HepG2 (cell line): ENCODE measurements around the gene PAK2. TPM values are rescaled to one million over a fixed set of nuclear protein-coding genes. Genes with fewer than 3 reads are reported as not detected.

Source experiments
- ATAC-seq: fragments of 200-7000 bp; cut with Tn5 transposase; 3 replicates; pipeline ENCODE4 v1.9.1; 2020; ENCODE audit warnings: mild to moderate bottlenecking, moderate library complexity
- BruUV-seq: library from RNA; stranded (reverse); fragments of 400-500 nt; replicated peaks from 2 replicates; lab custom pipeline; 2021; lab: Mats Ljungman, UMichigan
- CTCF ChIA-PET: fragments of 300-600 bp; formaldehyde crosslinking; extraction: SDS; loops from one replicate; lab custom pipeline; 2021; ENCODE audit warnings: low total read pairs, inconsistent platforms, low intra/inter-chr PET ratio; lab: Yijun Ruan, JAX
- POLR2A ChIA-PET: fragments of 350-600 bp; sonication (Branson Sonifier 250); formaldehyde crosslinking; loops from one replicate; lab custom pipeline; 2020; ENCODE audit warnings: antibody characterized with exemption, inconsistent platforms; lab: Yijun Ruan, JAX
- DNase-seq: peaks from one replicate; pipeline ENCODE4 v3.0.0-alpha.2; 2015; ENCODE audit warnings: low spot score
- FAIRE-seq: peaks from 3 replicates; lab custom pipeline; 2011; peaks lifted over from hg19 to GRCh38; lab: Jason Lieb, UNC
- H2AFZ ChIP-seq: one replicate; pipeline ENCODE4 v1.6.1; 2011; ENCODE audit warnings: low read length, inconsistent platforms
- H3K27ac ChIP-seq: fragments of 300-600 bp; 3 replicates; pipeline ENCODE4 v1.8.0; 2011; ENCODE audit warnings: mixed run types, mild to moderate bottlenecking, mixed read lengths, low read length, inconsistent platforms; ENCODE audit not compliant: insufficient read depth; ENCODE audit errors: extremely low read length
- H3K27me3 ChIP-seq, 2 experiments: fragments of 200-600 bp in 1 of 2; 2 replicates in 1 of 2; 3 replicates in 1 of 2; pipeline versions ENCODE4 v1.6.0 to v1.8.0; 2011; ENCODE audit warnings: low read length in 2 of 2, mild to moderate bottlenecking in 2 of 2, moderate library complexity in 2 of 2, inconsistent platforms in 1 of 2; ENCODE audit not compliant: insufficient read depth in 2 of 2, control insufficient read depth in 1 of 2
- H3K36me3 ChIP-seq, 2 experiments: fragments of 200-600 bp in 1 of 2; replicated peaks in 1 of 2; 2 replicates in 1 of 2; 3 replicates in 1 of 2; pipeline versions ENCODE4 v1.5.1 to v1.8.0; 2011; ENCODE audit warnings: low read length in 2 of 2, inconsistent platforms in 1 of 2; ENCODE audit not compliant: insufficient read depth in 2 of 2, control insufficient read depth in 1 of 2
- H3K4me1 ChIP-seq: 2 replicates; pipeline ENCODE4 v1.5.1; 2012; ENCODE audit warnings: low read length, inconsistent platforms; ENCODE audit not compliant: insufficient read depth
- H3K4me2 ChIP-seq: 2 replicates; pipeline ENCODE4 v1.6.0; 2011; ENCODE audit warnings: low read depth, low read length, inconsistent platforms
- H3K4me3 ChIP-seq, 3 experiments: fragments of 200-600 bp in 1 of 3; sonication (generic), shearing (Covaris generic) in 1 of 3; replicated peaks in 1 of 3; 2 replicates each; pipeline ENCODE4 v1.5.1; 2011 to 2016; ENCODE audit warnings: low read length in 3 of 3, inconsistent platforms in 2 of 3, low read depth in 2 of 3, mild to moderate bottlenecking in 2 of 3, control low read depth in 1 of 3, mixed read lengths in 1 of 3; ENCODE audit not compliant: insufficient read depth in 1 of 3
- H3K79me2 ChIP-seq: one replicate; pipeline ENCODE4 v1.6.1; 2011; ENCODE audit warnings: low read length, inconsistent platforms; ENCODE audit not compliant: insufficient read depth
- H3K9ac ChIP-seq: 2 replicates; pipeline ENCODE4 v1.6.0; 2011; ENCODE audit warnings: mild to moderate bottlenecking, low read depth, low read length, inconsistent platforms; ENCODE audit not compliant: insufficient read depth
- H3K9me3 ChIP-seq: 2 replicates; pipeline ENCODE4 v1.5.1; 2012; ENCODE audit warnings: mild to moderate bottlenecking, low read length
- H4K20me1 ChIP-seq: 2 replicates; pipeline ENCODE4 v1.6.0; 2011; ENCODE audit warnings: inconsistent platforms, mild to moderate bottlenecking, low read length, moderate library complexity; ENCODE audit not compliant: insufficient read depth
- CHCHD3 ChIP-seq: sonication (generic); formaldehyde crosslinking; IDR thresholded peaks from 2 replicates; pipeline ENCODE4 v1.8.0; 2022; ENCODE audit warnings: mild to moderate bottlenecking, missing genetic modification reagents, moderate library complexity
- EHMT2 ChIP-seq: fragments of 200-600 bp; sonication (generic); IDR thresholded peaks from 2 replicates; pipeline ENCODE4 v1.7.0; 2017; ENCODE audit warnings: antibody characterized with exemption, low read depth, low read length, borderline replicate concordance
- MNT ChIP-seq: fragments of 450-650 bp; IDR thresholded peaks from 2 replicates; pipeline ENCODE4 v1.6.1; 2016
- ZNF335 ChIP-seq: sonication (generic); formaldehyde crosslinking; IDR thresholded peaks from 2 replicates; pipeline ENCODE4 v1.4.0; 2020; ENCODE audit warnings: missing genetic modification reagents
- ZNF556 ChIP-seq: sonication (generic); formaldehyde crosslinking; IDR thresholded peaks from 2 replicates; pipeline ENCODE4 v1.4.0; 2020; ENCODE audit warnings: mild to moderate bottlenecking, missing genetic modification reagents, borderline replicate concordance
- ZSCAN12 ChIP-seq: sonication (generic); formaldehyde crosslinking; IDR thresholded peaks from 2 replicates; pipeline ENCODE4 v1.9.0; 2021; ENCODE audit warnings: mild to moderate bottlenecking, missing genetic modification reagents
- WGBS: methylation state at CpG from one replicate; pipeline ENCODE4 v1.1.6; 2017; ENCODE audit warnings: low lambda C conversion rate; 5-methylcytosine and 5-hydroxymethylcytosine counted together
- in situ Hi-C: cut with HindIII; loops from 2 replicates; pipeline ENCODE4 v1.10.0; 2017; ENCODE audit warnings: low pct_unique_long_range_greater_than_20kb; ENCODE audit not compliant: extremely low pct_ligation_motif_present
- intact Hi-C: fragments of 100-400 bp; cut with micrococcal nuclease; formaldehyde crosslinking; loops from one replicate; pipeline ENCODE4 v1.10.0; 2022; ENCODE audit not compliant: unreplicated experiment
- polyA plus RNA-seq, 8 experiments: library from polyadenylated mRNA; depleted of rRNA in 3 of 8; stranded (reverse) in 7 of 8; unstranded in 1 of 8; fragments of >200 nt; fragmentation: Illumina TruSeq in 4 of 8; extraction: Trizol in 4 of 8; gene quantifications; 2 replicates each; pipeline versions ENCODE4 v1.2.1 to v1.2.3, GENCODE V29; 2011 to 2016; ENCODE audit warnings: low read depth in 4 of 8, missing spikeins in 1 of 8, mixed read lengths in 1 of 8; ENCODE audit not compliant: insufficient read depth in 1 of 8
- total RNA-seq, 5 experiments: library from RNA; depleted of rRNA; stranded (reverse); fragments of >200 nt; fragmentation: Illumina TruSeq; extraction: Trizol; gene quantifications; 2 replicates each; pipeline ENCODE4 v1.2.3, GENCODE V29; 2016; ENCODE audit warnings: low read depth in 1 of 5
- TF ChIP-seq, protein P1 (sequence below): sonication (generic); formaldehyde crosslinking; IDR thresholded peaks from 2 replicates; pipeline ENCODE4 v1.4.0; 2020; ENCODE audit warnings: missing genetic modification reagents, mild to moderate bottlenecking, borderline replicate concordance

PAK2 gene
- total and polyA plus RNA-seq, 2 of the 13 experiments (the other 11 are each of a cell fraction or from before 2014, with no cell fraction given) = 23.0 to 24.7 TPM

DNA sequence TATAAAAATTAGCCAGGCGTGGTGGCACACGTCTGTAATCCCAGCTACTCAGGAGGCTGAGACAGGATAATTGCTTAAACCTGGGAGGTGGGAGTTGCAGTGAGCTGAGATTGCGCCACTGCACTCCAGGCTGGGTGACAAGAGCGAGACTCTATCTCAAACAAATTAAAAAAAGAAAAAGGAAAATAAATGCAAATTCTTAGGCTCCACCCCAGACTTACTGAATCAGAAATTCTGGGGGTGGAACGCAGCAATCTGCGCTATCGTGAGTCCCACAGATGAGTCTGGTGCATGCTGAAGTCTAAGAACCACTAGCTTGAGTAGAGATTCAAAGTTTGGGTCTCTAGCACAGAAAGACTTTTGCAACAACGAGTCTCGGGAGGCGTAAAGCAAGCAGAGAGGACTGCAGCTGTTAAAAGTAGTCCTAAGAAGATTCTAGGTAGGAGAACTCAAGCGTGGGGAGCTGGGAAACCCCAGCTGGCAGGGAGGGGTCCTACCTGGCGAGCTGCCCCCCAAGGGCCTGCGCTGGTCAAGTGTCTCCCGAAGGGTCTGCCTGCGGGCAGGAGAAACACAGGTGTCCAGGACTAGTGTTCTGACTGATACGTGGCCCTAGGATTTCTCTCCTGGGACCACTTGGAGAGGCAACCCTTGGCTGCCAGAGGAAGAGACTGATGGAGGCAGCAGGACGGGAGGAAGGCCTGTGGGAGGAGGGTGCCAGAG, 49.6 kb upstream of the PAK2 start:
- Histone ChIP-seq H3K4me1 (peaks cover 3% of the 10 kb centered on the region; the same call in 1 of the 2 replicates), H4K20me1 (no peaks in the 10 kb centered on the region), H2AFZ (no peak overlapping the region), H3K4me3 (no peak overlapping the region), H3K36me3 (no peaks in the 10 kb centered on the region), H3K4me2 (no peak overlapping the region), H3K9ac (no peak overlapping the region), H3K27me3 (peaks cover 0 to 20% of the 10 kb centered on the region in 2 experiments; a peak in 2 of 5 replicates), H3K79me2 (no peaks in the 10 kb centered on the region), H3K9me3 (no peaks in the 10 kb centered on the region), H3K27ac (no peak overlapping the region)
- TF ChIP-seq EHMT2 (no peak), ZNF556 (CRISPR knock-in tag) (no peak), ZNF335 (CRISPR knock-in tag) (no peak)
- in situ Hi-C loops = loop anchor here (5.0 to 10.0 kb wide), 2 partner anchors 83 to 155 kb away; no protein-coding TSS in a partner anchor
- 68% methylated on average over 17 of the region's 17 CpGs for WGBS
- intact Hi-C loops = no loop called here
- FAIRE-seq (no peak), ATAC-seq (no peak), DNase-seq (no peak)
- BruUV-seq = no TSS peak
- ChIA-PET CTCF (no interaction called here), POLR2A (no interaction called here)

- ChIA-PET CTCF (no interaction called here), POLR2A (no interaction called here)
- Histone ChIP-seq H3K9me3 (no peaks in the 10 kb centered on the region), H3K4me3 (no peak overlapping the region), H4K20me1 (no peaks in the 10 kb centered on the region), H3K36me3 (no peaks in the 10 kb centered on the region), H3K27ac (no peak overlapping the region), H3K27me3 (peaks cover 0 to 15% of the 10 kb centered on the region in 2 experiments; a peak in 2 of 5 replicates), H2AFZ (no peak overlapping the region), H3K4me1 (no peaks in the 10 kb centered on the region), H3K4me2 (no peak overlapping the region)
- DNase-seq (no peak), FAIRE-seq (no peak), ATAC-seq (no peak)
- in situ Hi-C loops = no loop called here
- intact Hi-C loops = no loop called here
- no TSS peak for BruUV-seq
- WGBS = 29% methylated on average over 8 of the region's 8 CpGs
- TF ChIP-seq CHCHD3 (CRISPR knock-in tag) = no peak
- TF ChIP-seq, protein P1, sequence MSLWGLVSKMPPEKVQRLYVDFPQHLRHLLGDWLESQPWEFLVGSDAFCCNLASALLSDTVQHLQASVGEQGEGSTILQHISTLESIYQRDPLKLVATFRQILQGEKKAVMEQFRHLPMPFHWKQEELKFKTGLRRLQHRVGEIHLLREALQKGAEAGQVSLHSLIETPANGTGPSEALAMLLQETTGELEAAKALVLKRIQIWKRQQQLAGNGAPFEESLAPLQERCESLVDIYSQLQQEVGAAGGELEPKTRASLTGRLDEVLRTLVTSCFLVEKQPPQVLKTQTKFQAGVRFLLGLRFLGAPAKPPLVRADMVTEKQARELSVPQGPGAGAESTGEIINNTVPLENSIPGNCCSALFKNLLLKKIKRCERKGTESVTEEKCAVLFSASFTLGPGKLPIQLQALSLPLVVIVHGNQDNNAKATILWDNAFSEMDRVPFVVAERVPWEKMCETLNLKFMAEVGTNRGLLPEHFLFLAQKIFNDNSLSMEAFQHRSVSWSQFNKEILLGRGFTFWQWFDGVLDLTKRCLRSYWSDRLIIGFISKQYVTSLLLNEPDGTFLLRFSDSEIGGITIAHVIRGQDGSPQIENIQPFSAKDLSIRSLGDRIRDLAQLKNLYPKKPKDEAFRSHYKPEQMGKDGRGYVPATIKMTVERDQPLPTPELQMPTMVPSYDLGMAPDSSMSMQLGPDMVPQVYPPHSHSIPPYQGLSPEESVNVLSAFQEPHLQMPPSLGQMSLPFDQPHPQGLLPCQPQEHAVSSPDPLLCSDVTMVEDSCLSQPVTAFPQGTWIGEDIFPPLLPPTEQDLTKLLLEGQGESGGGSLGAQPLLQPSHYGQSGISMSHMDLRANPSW (CRISPR knock-in tag) = no peak
- no peak for TF ChIP-seq MNT
- TF ChIP-seq ZSCAN12 (CRISPR knock-in tag) = no peak
- TF ChIP-seq, all 625 proteins: peak for 0
- no peaks in the 10 kb centered on the region for H3K79me2 ChIP-seq
- no peak overlapping the region for H3K9ac ChIP-seq
These were observed 48.3 kb upstream of the PAK2 start for GRCh38 chr3:196691386-196691785.
